Keratinocyte (primary cell): Measurements from ENCODE around the gene SHLD3. TPM values are rescaled to one million over a fixed set of nuclear protein-coding genes. Genes with fewer than 3 reads are reported as not detected.

ENCODE experiments used
- DNase-seq: peaks from one replicate; pipeline ENCODE4 v3.0.0-alpha.2; 2011; ENCODE audit warnings: low read depth, missing footprints, low spot score
- FAIRE-seq: peaks from 2 replicates; lab custom pipeline; 2011; peaks lifted over from hg19 to GRCh38; lab: Jason Lieb, UNC
- H2AFZ ChIP-seq: 2 replicates; pipeline ENCODE4 v1.6.0; 2012; ENCODE audit warnings: low read length, control low read depth, inconsistent platforms; ENCODE audit not compliant: control insufficient read depth
- H3K27ac ChIP-seq: 2 replicates; pipeline ENCODE4 v1.5.1; 2011; ENCODE audit warnings: low read length; ENCODE audit not compliant: control insufficient read depth, insufficient read depth
- H3K27me3 ChIP-seq: 3 replicates; pipeline ENCODE4 v1.6.0; 2011; ENCODE audit warnings: low read length; ENCODE audit not compliant: control insufficient read depth, insufficient read depth; ENCODE audit errors: extremely low read depth
- H3K36me3 ChIP-seq, 2 experiments: 2 replicates in 1 of 2; 3 replicates in 1 of 2; pipeline ENCODE4 v1.5.1; 2011; ENCODE audit warnings: low read length in 2 of 2, mild to moderate bottlenecking in 1 of 2; ENCODE audit not compliant: control insufficient read depth in 2 of 2, insufficient read depth in 2 of 2; ENCODE audit errors: extremely low read depth in 1 of 2
- H3K4me1 ChIP-seq: 3 replicates; pipeline ENCODE4 v1.5.1; 2011; ENCODE audit warnings: low read length; ENCODE audit not compliant: control insufficient read depth, insufficient read depth; ENCODE audit errors: extremely low read depth
- H3K4me2 ChIP-seq: 3 replicates; pipeline ENCODE4 v1.6.0; 2011; ENCODE audit warnings: low read depth, low read length; ENCODE audit not compliant: control insufficient read depth, insufficient read depth; ENCODE audit errors: extremely low read depth
- H3K4me3 ChIP-seq, 3 experiments: fragments of 200-600 bp in 1 of 3; sonication (generic) in 1 of 3; 2 replicates in 2 of 3; 3 replicates in 1 of 3; pipeline ENCODE4 v1.5.1; 2011 to 2016; ENCODE audit warnings: low read length in 3 of 3, mild to moderate bottlenecking in 3 of 3, control low read depth in 2 of 3, inconsistent platforms in 1 of 3, low read depth in 1 of 3, mixed read lengths in 1 of 3, mixed run types in 1 of 3, moderate library complexity in 1 of 3; ENCODE audit not compliant: control insufficient read depth in 2 of 3, insufficient read depth in 2 of 3; ENCODE audit errors: extremely low read depth in 1 of 3
- H3K79me2 ChIP-seq: 2 replicates; pipeline ENCODE4 v1.6.0; 2012; ENCODE audit warnings: low read length; ENCODE audit not compliant: control insufficient read depth, insufficient read depth
- H3K9ac ChIP-seq: 3 replicates; pipeline ENCODE4 v1.6.0; 2011; ENCODE audit warnings: low read length; ENCODE audit not compliant: control insufficient read depth, insufficient read depth; ENCODE audit errors: extremely low read depth
- H3K9me1 ChIP-seq: 3 replicates; pipeline ENCODE4 v1.6.0; 2011; ENCODE audit warnings: low read length; ENCODE audit not compliant: control insufficient read depth, insufficient read depth; ENCODE audit errors: extremely low read depth
- H3K9me3 ChIP-seq: 2 replicates; pipeline ENCODE4 v1.5.1; 2012; ENCODE audit warnings: low read depth, low read length; ENCODE audit not compliant: control insufficient read depth
- H4K20me1 ChIP-seq: 3 replicates; pipeline ENCODE4 v1.6.0; 2011; ENCODE audit warnings: low read length; ENCODE audit not compliant: control insufficient read depth, insufficient read depth; ENCODE audit errors: extremely low read depth
- CTCF ChIP-seq, 3 experiments: IDR thresholded peaks in 1 of 3; conservative IDR thresholded peaks in 1 of 3; optimal IDR thresholded peaks in 1 of 3; 2 replicates in 2 of 3; 3 replicates in 1 of 3; pipeline versions ENCODE3 to v1.5.1; 2011; ENCODE audit warnings: low read length in 3 of 3, mild to moderate bottlenecking in 3 of 3, moderate library complexity in 2 of 3, control low read depth in 1 of 3, inconsistent platforms in 1 of 3; ENCODE audit not compliant: insufficient read depth in 2 of 3; ENCODE audit errors: extremely low read depth in 1 of 3
- EZH2 ChIP-seq: IDR thresholded peaks from one replicate; pipeline ENCODE4 v1.6.1; 2012; ENCODE audit warnings: inconsistent platforms, mild to moderate bottlenecking, low read length, moderate library complexity
- dilution Hi-C: fragments of 300-500 bp; cut with MboI; formaldehyde crosslinking; loops from one replicate; pipeline ENCODE4 v1.7.0; 2020; ENCODE audit warnings: low sequenced_read_pairs; ENCODE audit not compliant: extremely low pct_ligation_motif_present
- polyA plus RNA-seq, 5 experiments: library from polyadenylated mRNA; depleted of rRNA in 3 of 5; stranded (reverse) in 3 of 5; stranded (forward) in 1 of 5; unstranded in 1 of 5; fragments of >200 nt; gene quantifications; 1 replicate in 1 of 5; 2 replicates in 3 of 5; 3 replicates in 1 of 5; pipeline versions ENCODE4 v1.2.1 to v1.2.3, GENCODE V29; 2011 to 2012; ENCODE audit warnings: missing spikeins in 2 of 5, low read depth in 1 of 5, low replicate concordance in 1 of 5

Gene SHLD3
- polyA plus RNA-seq, 1 donor (not counting 4 experiments of a cell fraction or from before 2014, with no cell fraction given), result 3.6 TPM

GRCh38 chr5:65623482-65623881 is 1.3 kb upstream of the SHLD3 start:
- Histone ChIP-seq H4K20me1 (no peaks in the 10 kb centered on the region), H2AFZ (peak overlapping the region; percentile 99), H3K4me2 (peak overlapping the region; percentile 99), H3K4me3 (peak overlapping the region; percentile 66 to 99 (median 98)), H3K4me1 (peaks cover 17% of the 10 kb centered on the region), H3K9me1 (no peaks in the 10 kb centered on the region), H3K27ac (peak overlapping the region; percentile 86), H3K9me3 (no peaks in the 10 kb centered on the region), H3K79me2 (peaks cover 72% of the 10 kb centered on the region), H3K9ac (peak overlapping the region; percentile 97), H3K27me3 (no peaks in the 10 kb centered on the region), H3K36me3 (no peaks in the 10 kb centered on the region)
- FAIRE-seq (no peak), DNase-seq (no peak)
- dilution Hi-C loops, result no loop called here
- no peak for TF ChIP-seq CTCF (optimal IDR thresholded peaks at IDR 0.05 in 1 of 3, IDR thresholded peaks at IDR 0.05 in 1 of 3, conservative IDR thresholded peaks at IDR 0.05 in 1 of 3; ENCODE audit: extremely low read depth in 1 of 3, insufficient read depth in 2 of 3, low read length in 3 of 3)
- TF ChIP-seq EZH2, result no peak

GRCh38 chr5:65624025-65624570 is 729 bp upstream of the SHLD3 start, which contains the start of gene TRIM23:
TRIM23 (minus strand) TSS chr5:65624333; CDS start chr5:65624274, 59 bp downstream.
- Histone ChIP-seq H3K9ac (peak within 1 kb of the TSS; percentile 97), H3K36me3 (no peaks in the 10 kb centered on the region), H3K79me2 (peaks cover 71% of the 10 kb centered on the region), H3K27ac (peak within 1 kb of the TSS; percentile 86), H3K9me3 (no peaks in the 10 kb centered on the region), H4K20me1 (no peaks in the 10 kb centered on the region), H3K4me2 (peak within 1 kb of the TSS; percentile 99), H3K27me3 (no peaks in the 10 kb centered on the region), H2AFZ (peak within 1 kb of the TSS; percentile 100), H3K9me1 (no peaks in the 10 kb centered on the region), H3K4me1 (peaks cover 17% of the 10 kb centered on the region), H3K4me3 (peak within 1 kb of the TSS; percentile 66 to 99 (median 98))
- FAIRE-seq, result peak; percentile 57
- dilution Hi-C loops, result no loop called here
- peak; percentile 26 for DNase-seq
- TF ChIP-seq CTCF (optimal IDR thresholded peaks at IDR 0.05 in 1 of 3, IDR thresholded peaks at IDR 0.05 in 1 of 3, conservative IDR thresholded peaks at IDR 0.05 in 1 of 3; ENCODE audit: extremely low read depth in 1 of 3, insufficient read depth in 2 of 3, low read length in 3 of 3) (no peak), EZH2 (no peak)
